HG03108 (cell line): ENCODE data around the gene MRPS18B.
"Not testable (repeated sequence)": the region's sequence is repeated elsewhere in the genome, so short reads cannot be mapped to it uniquely, and the experiment has no call there.

Source experiments
- ATAC-seq: cut with Tn5 transposase; IDR thresholded peaks from one replicate; pipeline ENCODE4 v1.9.1; 2021; ENCODE audit warnings: moderate library complexity; ENCODE audit not compliant: unreplicated experiment

Gene MRPS18B

GRCh38 chr6:30635834-30636233, 18.2 kb downstream of the MRPS18B start:
- no peak for ATAC-seq

- no peak for ATAC-seq
Measured at GRCh38 chr6:30640481-30640880, 22.8 kb downstream of the MRPS18B start.

- ATAC-seq: no peak
Measured at GRCh38 chr6:30641048-30641447, 23.4 kb downstream of the MRPS18B start.

GRCh38 chr6:30643656-30644055, 26.0 kb downstream of the MRPS18B start:
- no peak for ATAC-seq

- no peak for ATAC-seq
Measured at GRCh38 chr6:30644769-30645168, 27.1 kb downstream of the MRPS18B start.

- no peak for ATAC-seq
Measured at GRCh38 chr6:30645989-30646388, 28.3 kb downstream of the MRPS18B start.

- ATAC-seq: peak; percentile 53
Measured at GRCh38 chr6:30646450-30647241, 29.0 kb downstream of the MRPS18B start, which contains the start of gene C6orf136. Gene C6orf136, plus strand, starts transcription at chr6:30647133. Its CDS starts 99 bp downstream, at chr6:30647232.

GRCh38 chr6:30647242-30648116, 29.8 kb downstream of the MRPS18B start:
- ATAC-seq: peak; percentile 49

GRCh38 chr6:30651143-30651542, 33.5 kb downstream of the MRPS18B start:
- no peak for ATAC-seq

- ATAC-seq: no peak
Measured at GRCh38 chr6:30654798-30655742, 37.4 kb downstream of the MRPS18B start.

- ATAC-seq: no peak
Measured at GRCh38 chr6:30655743-30656094, 38.1 kb downstream of the MRPS18B start.

- ATAC-seq: no peak
Measured at GRCh38 chr6:30656513-30656912, 38.9 kb downstream of the MRPS18B start.

GRCh38 chr6:30657454-30657853, 39.8 kb downstream of the MRPS18B start:
- ATAC-seq: no peak

GRCh38 chr6:30657922-30658321, 40.3 kb downstream of the MRPS18B start:
- ATAC-seq: not testable (repeated sequence)

GRCh38 chr6:30664994-30665767, 47.5 kb downstream of the MRPS18B start:
- no peak for ATAC-seq

GRCh38 chr6:30666300-30666699, 48.7 kb downstream of the MRPS18B start:
- ATAC-seq: not testable (repeated sequence)

- ATAC-seq: no peak
Measured at GRCh38 chr6:30670760-30671527, 53.3 kb downstream of the MRPS18B start.

GRCh38 chr6:30672445-30673253, 55.0 kb downstream of the MRPS18B start, which contains the start of gene DHX16:
Gene DHX16, minus strand, starts transcription at chr6:30673006. Its CDS starts 165 bp downstream, at chr6:30672841.
- peak; percentile 61 for ATAC-seq
